H7 (cell line): Measurements from ENCODE around the gene PIGU. TPM values are rescaled to one million over a fixed set of nuclear protein-coding genes. Genes with fewer than 3 reads are reported as not detected.

ENCODE experiments used
- DNase-seq: peaks from one replicate; pipeline ENCODE4 v3.0.0; 2012
- H3K27me3 ChIP-seq: 2 replicates; pipeline ENCODE4 v1.6.0; 2011; ENCODE audit warnings: mild to moderate bottlenecking, low read length; ENCODE audit not compliant: control insufficient read depth, insufficient read depth
- H3K36me3 ChIP-seq: replicated peaks from 2 replicates; pipeline ENCODE4 v1.5.1; 2011; ENCODE audit warnings: low read length; ENCODE audit not compliant: control insufficient read depth, insufficient read depth
- H3K4me3 ChIP-seq: 2 replicates; pipeline ENCODE4 v1.5.1; 2011; ENCODE audit warnings: low read depth, mild to moderate bottlenecking, control low read depth, low read length, moderate library complexity; ENCODE audit not compliant: insufficient read depth
- total RNA-seq: library from RNA; depleted of rRNA; stranded (reverse); fragments of >200 nt; shearing (Covaris generic); gene quantifications from 2 replicates; pipeline ENCODE4 v1.2.3, GENCODE V29; 2014

PIGU gene
- total RNA-seq, 1 experiment from 2014 or later, result 28.6 TPM

GRCh38 chr20:34651200-34651599 lies 25.7 kb downstream of the PIGU start:
- DNase-seq, result no peak
- Histone ChIP-seq H3K4me3 (no peak overlapping the region), H3K27me3 (no peaks in the 10 kb centered on the region), H3K36me3 (peaks cover 5% of the 10 kb centered on the region)

GRCh38 chr20:34647737-34648136 lies 29.2 kb downstream of the PIGU start:
- no peak for DNase-seq
- no peaks in the 10 kb centered on the region for H3K27me3 ChIP-seq
- H3K36me3 ChIP-seq, result peaks cover 5% of the 10 kb centered on the region
- no peak overlapping the region for H3K4me3 ChIP-seq

GRCh38 chr20:34644951-34645350 lies 31.9 kb downstream of the PIGU start:
- Histone ChIP-seq H3K36me3 (no peaks in the 10 kb centered on the region), H3K4me3 (no peak overlapping the region), H3K27me3 (no peaks in the 10 kb centered on the region)
- DNase-seq, result no peak

GRCh38 chr20:34644345-34644744 lies 32.5 kb downstream of the PIGU start:
- Histone ChIP-seq H3K4me3 (no peak overlapping the region), H3K27me3 (no peaks in the 10 kb centered on the region)
- DNase-seq, result no peak

GRCh38 chr20:34643928-34644327 lies 33.0 kb downstream of the PIGU start:
- no peak for DNase-seq
- H3K27me3 ChIP-seq, result no peaks in the 10 kb centered on the region
- H3K36me3 ChIP-seq, result no peaks in the 10 kb centered on the region
- H3K4me3 ChIP-seq, result no peak overlapping the region

More at GRCh38 chr20:34644345-34644744, 32.5 kb downstream of the PIGU start:
- no peaks in the 10 kb centered on the region for H3K36me3 ChIP-seq

GRCh38 chr20:34642009-34642408 lies 34.9 kb downstream of the PIGU start:
- no peak for DNase-seq
- Histone ChIP-seq H3K4me3 (no peak overlapping the region), H3K36me3 (peaks cover 1% of the 10 kb centered on the region; the same call in 1 of the 2 replicates), H3K27me3 (no peaks in the 10 kb centered on the region)

GRCh38 chr20:34639755-34640222 lies 37.1 kb downstream of the PIGU start:
- Histone ChIP-seq H3K36me3 (peaks cover 2% of the 10 kb centered on the region; the same call in 1 of the 2 replicates), H3K27me3 (no peaks in the 10 kb centered on the region), H3K4me3 (no peak overlapping the region)
- no peak for DNase-seq

- peaks cover 3% of the 10 kb centered on the region for H3K36me3 ChIP-seq
- DNase-seq, result no peak
- H3K27me3 ChIP-seq, result no peaks in the 10 kb centered on the region
Observed at GRCh38 chr20:34638532-34638931, 38.4 kb downstream of the PIGU start.

GRCh38 chr20:34638039-34638292 lies 38.9 kb downstream of the PIGU start:
- DNase-seq, result no peak
- no peak overlapping the region for H3K4me3 ChIP-seq
- peaks cover 4% of the 10 kb centered on the region for H3K36me3 ChIP-seq
- H3K27me3 ChIP-seq, result no peaks in the 10 kb centered on the region

More at GRCh38 chr20:34638532-34638931, 38.4 kb downstream of the PIGU start:
- no peak overlapping the region for H3K4me3 ChIP-seq

- peaks cover 4% of the 10 kb centered on the region for H3K36me3 ChIP-seq
- DNase-seq, result no peak
- no peaks in the 10 kb centered on the region for H3K27me3 ChIP-seq
- no peak overlapping the region for H3K4me3 ChIP-seq
Observed at GRCh38 chr20:34637245-34638038, 39.5 kb downstream of the PIGU start.

GRCh38 chr20:34636648-34637047 lies 40.2 kb downstream of the PIGU start:
- no peak for DNase-seq
- peaks cover 4% of the 10 kb centered on the region for H3K36me3 ChIP-seq
- no peaks in the 10 kb centered on the region for H3K27me3 ChIP-seq
- H3K4me3 ChIP-seq, result no peak overlapping the region

- no peaks in the 10 kb centered on the region for H3K27me3 ChIP-seq
- no peak for DNase-seq
Observed at GRCh38 chr20:34634392-34634791, 42.5 kb downstream of the PIGU start.

GRCh38 chr20:34632870-34633452 lies 43.9 kb downstream of the PIGU start:
- DNase-seq, result no peak
- no peak overlapping the region for H3K4me3 ChIP-seq
- H3K36me3 ChIP-seq, result peaks cover 4% of the 10 kb centered on the region
- H3K27me3 ChIP-seq, result no peaks in the 10 kb centered on the region

More at GRCh38 chr20:34634392-34634791, 42.5 kb downstream of the PIGU start:
- Histone ChIP-seq H3K36me3 (peaks cover 4% of the 10 kb centered on the region), H3K4me3 (no peak overlapping the region)

GRCh38 chr20:34629904-34630303 lies 47.0 kb downstream of the PIGU start:
- peaks cover 3% of the 10 kb centered on the region for H3K36me3 ChIP-seq
- no peak for DNase-seq
- H3K4me3 ChIP-seq, result no peak overlapping the region
- no peaks in the 10 kb centered on the region for H3K27me3 ChIP-seq

- peaks cover 1% of the 10 kb centered on the region for H3K36me3 ChIP-seq
- DNase-seq, result no peak
- no peak overlapping the region for H3K4me3 ChIP-seq
- H3K27me3 ChIP-seq, result no peaks in the 10 kb centered on the region
Observed at GRCh38 chr20:34629342-34629741, 47.5 kb downstream of the PIGU start.
